NCI-H526 treated with DMSO at 0.1 percent for 48 hours (cell line): ENCODE measurements around the gene IMPA2.
"Not testable (repeated sequence)": the region's sequence is repeated elsewhere in the genome, so short reads cannot be mapped to it uniquely, and the experiment has no call there.

Source experiments
- DNase-seq: peaks from one replicate; lab custom pipeline; 2025; lab: John Stamatoyannopoulos, UW

IMPA2 gene

DNA sequence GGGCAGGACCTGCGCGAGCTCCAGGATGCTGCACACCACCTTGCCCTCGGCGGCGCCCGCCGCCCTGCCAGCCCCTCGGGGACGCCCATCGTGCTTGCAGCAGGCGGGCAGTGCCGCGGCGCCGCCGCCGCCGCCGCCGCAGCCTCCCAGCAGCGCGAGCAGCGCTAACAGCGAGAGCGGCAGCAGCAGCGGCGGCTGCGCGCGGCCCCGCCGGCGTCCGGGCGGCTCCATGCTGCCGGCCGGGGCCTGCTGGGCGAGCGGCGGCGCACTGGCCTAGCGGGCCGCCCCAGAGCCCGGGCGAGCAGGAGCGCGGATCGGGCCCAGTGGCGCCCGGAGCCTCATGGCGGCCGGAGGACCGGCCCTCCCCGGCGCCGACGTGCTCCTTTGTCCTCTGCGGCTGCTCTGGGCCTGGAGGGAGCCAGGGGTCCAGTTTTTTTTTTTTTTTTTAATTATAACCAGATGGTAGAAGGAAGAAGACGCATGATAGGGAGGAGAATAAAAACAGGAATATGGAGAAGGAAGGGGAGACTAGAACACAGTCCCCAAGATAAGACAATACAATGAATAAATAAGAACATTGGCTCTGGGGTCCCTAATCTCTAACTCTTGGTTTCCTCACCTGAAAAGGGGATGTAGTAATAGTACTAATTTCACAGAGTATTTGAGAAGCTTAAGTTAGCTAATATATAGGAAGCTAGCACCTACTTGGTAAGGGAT is 95.3 kb downstream of the IMPA2 start:
- peak; percentile 13 for DNase-seq

DNA sequence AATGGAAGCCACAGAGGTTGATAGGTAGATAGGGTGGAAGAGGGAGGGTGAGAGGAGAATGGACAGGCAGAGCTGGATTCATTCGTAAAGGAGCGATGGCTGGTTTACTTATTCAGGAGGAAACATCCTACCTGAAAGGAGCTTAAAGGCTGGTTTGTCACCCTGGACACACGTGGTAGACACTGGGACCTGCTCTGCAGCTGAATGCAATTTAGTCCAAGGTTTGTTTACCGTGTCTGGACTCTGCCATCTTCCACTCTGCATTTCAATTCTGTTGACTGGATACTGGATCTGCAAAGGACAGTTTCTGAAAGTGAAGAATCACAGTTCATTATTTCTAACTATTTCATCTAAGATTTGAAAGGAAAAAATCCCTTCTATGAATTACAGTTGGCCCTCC is 96.7 kb downstream of the IMPA2 start:
- not testable (repeated sequence) for DNase-seq

DNA sequence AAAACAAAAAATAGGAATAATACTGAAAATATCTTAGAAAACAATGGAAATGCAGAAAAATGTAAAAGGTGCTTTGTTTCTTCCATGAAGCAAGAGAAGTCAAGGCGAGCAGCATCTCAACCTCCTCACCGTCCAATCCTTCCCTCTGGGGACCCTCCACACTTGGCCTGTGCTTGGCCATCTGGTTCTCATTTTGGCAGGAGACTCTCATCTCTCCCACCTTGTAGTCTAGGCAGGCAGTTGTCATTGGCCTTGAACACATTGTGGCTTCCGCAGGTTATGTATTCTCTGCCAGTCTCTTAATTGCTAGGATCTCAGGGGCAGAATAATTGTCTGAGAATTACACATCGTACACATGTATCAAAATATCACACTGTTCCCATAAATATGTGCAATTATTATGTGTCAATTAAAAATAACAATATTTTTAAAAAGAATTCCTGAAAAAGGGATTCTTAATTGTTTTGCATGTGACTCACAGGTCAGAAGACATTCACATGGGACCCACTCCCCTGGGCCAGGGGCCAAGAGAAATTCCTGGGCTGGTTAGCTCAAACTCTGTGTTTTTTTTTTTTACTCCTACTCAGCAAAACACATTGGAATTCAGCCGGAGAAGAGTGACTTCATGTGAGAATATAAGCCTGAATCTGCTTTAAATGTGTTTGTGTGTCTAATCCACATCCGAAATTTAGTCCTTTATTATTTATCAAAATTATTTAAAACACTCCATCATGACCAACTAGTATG is 98.4 kb downstream of the IMPA2 start:
- no peak for DNase-seq
